Ovary (tissue), 9 donors: ENCODE results near the gene JADE3. TPM values are rescaled to one million over a fixed set of nuclear protein-coding genes. Genes with fewer than 3 reads are reported as not detected.

Experiments
- DNase-seq, 5 donors: peaks; one replicate each; pipeline ENCODE4 v3.0.0-alpha.2; 2019 to 2020
- H3K27ac ChIP-seq, 2 donors: fragments of 200-600 bp; one replicate each; pipeline versions ENCODE4 v1.5.1 to v1.8.0; 2019 to 2022
- H3K27me3 ChIP-seq: fragments of 200-600 bp; one replicate; pipeline ENCODE4 v1.8.0; 2022
- H3K36me3 ChIP-seq: fragments of 200-600 bp; sonication (generic); one replicate; pipeline ENCODE4 v1.5.1; 2019
- H3K4me1 ChIP-seq: one replicate; pipeline ENCODE4 v1.8.1; 2013; ENCODE audit warnings: mild to moderate bottlenecking, moderate library complexity; ENCODE audit not compliant: insufficient read depth
- H3K4me3 ChIP-seq: fragments of 200-600 bp; sonication (generic); one replicate; pipeline ENCODE4 v1.5.1; 2017
- H3K9me3 ChIP-seq, 2 donors: fragments of 200-600 bp in 1 of 2; sonication (generic) in 1 of 2; one replicate each; pipeline versions ENCODE4 v1.5.1 to v1.8.1; 2013 to 2019; ENCODE audit warnings: mild to moderate bottlenecking in 1 of 2, moderate library complexity in 1 of 2
- CTCF ChIP-seq, 3 donors: fragments of 450-650 bp in 2 of 3; fragments of 200-600 bp in 1 of 3; IDR thresholded peaks; one replicate each; pipeline versions ENCODE4 v1.5.1 to v1.8.0; 2016 to 2022; ENCODE audit warnings: antibody characterized with exemption in 3 of 3, mild to moderate bottlenecking in 1 of 3
- EP300 ChIP-seq: sonication (generic); formaldehyde crosslinking; IDR thresholded peaks from one replicate; pipeline ENCODE4 v1.6.1; 2017; ENCODE audit warnings: antibody characterized with exemption
- POLR2A ChIP-seq: fragments of 450-650 bp; IDR thresholded peaks from one replicate; pipeline ENCODE4 v1.6.1; 2017; ENCODE audit warnings: antibody characterized with exemption, mild to moderate bottlenecking, moderate library complexity
- WGBS, 3 donors: extraction: QIAGEN DNeasy Blood & Tissue Kit in 1 of 3; methylation state at CpG; one replicate each; pipeline versions ENCODE4 v1.1.5 to v1.1.7; 2013 to 2017; 5-methylcytosine and 5-hydroxymethylcytosine counted together
- intact Hi-C, 4 donors: fragments of 100-400 bp; cut with DNase I; formaldehyde crosslinking; loops; one replicate each; pipeline versions ENCODE4 v1.11.0 to v1.15.1; 2022 to 2023
- polyA plus RNA-seq, 2 donors: library from polyadenylated mRNA; stranded (reverse); fragments of 200-250 nt in 1 of 2; fragments of 350-450 nt in 1 of 2; fragmentation: Illumina TruSeq in 1 of 2; extraction: RNeasy Lipid Tissue Mini Kit (QIAGEN cat#74804) in 1 of 2; gene quantifications; one replicate each; pipeline ENCODE4 v1.2.3, GENCODE V29; 2013 to 2014
- total RNA-seq, 7 donors: library from RNA; depleted of rRNA in 2 of 7; stranded (reverse); fragments of >200 nt in 2 of 7; fragmentation: NEBNext Ultra II Directional in 3 of 7; extraction: Animal tissue kit (Norgen Biotek cat#: 25700) in 3 of 7; gene quantifications; one replicate each; pipeline versions ENCODE4 v1.1.0 to v1.2.4, GENCODE V29; 2016 to 2023
- donor health status: DM: no; HTN: no; CAD: no; lungs with moderate emphysema.
- donor health status: DM: no; HTN: no; CAD: no.
- donor health status: Bipolar disorder and iron deficiency.
- donor health status: DM: yes; HTN: yes; CAD: no.
- donor health status: DM: no; HTN: no; CAD: no.
- donor health status: DM: yes; HTN: yes; CAD: no.

The JADE3 gene
- total and polyA plus RNA-seq, 9 donors: 5.2 to 27.8 (median 9.7) TPM

DNA sequence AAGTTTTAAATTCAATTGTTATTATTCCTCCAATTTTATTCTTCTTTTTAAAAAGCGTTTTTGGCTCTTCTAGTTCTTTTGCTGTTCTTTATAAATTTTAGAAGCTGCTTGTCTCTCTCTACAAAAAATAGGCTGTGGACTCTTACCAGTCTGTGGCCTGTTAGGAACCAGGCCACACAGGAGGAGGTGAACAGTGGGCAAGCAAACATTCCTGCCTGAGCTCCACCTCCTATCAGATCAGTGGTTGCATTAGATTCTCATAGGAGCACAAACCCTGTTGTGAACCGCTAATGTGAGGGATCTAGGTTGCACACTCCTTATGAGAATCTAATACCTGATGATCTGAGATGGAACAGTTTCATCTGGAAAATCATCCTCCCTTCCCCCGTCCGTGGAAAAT, 23.1 kb downstream of the JADE3 start:
- Histone ChIP-seq H3K4me3 (no peak overlapping the region), H3K27me3 (no peaks in the 10 kb centered on the region), H3K36me3 (no peaks in the 10 kb centered on the region), H3K27ac (no peak overlapping the region), H3K9me3 (no peaks in the 10 kb centered on the region), H3K4me1 (no peaks in the 10 kb centered on the region)
- WGBS, 3 donors: 81 to 85% (median 85%) methylated on average over 4 of the region's 4 CpGs
- intact Hi-C loops: no loop called here
- TF ChIP-seq CTCF (IDR thresholded peaks at IDR 0.05) (no peak), EP300 (no peak), POLR2A (no peak)
- no peak for DNase-seq

DNA sequence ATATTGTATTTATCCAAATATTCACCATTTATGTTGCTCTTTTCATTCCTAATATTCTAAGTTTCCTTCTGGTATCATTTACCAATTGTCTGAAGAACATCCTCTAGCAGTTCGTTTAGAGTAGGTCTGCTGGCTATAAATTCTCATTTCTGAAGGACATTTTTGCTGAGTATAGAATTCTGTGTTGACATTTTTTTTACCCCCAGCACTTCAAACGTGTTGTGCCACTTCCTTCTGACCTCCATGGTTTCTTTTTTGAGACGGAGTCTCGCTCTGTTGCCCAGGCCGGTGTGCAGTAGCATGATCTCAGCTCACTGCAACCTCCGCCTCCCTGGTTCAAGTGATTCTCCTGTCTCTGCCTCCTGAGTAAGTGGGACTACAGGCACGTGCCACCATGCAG, 26.4 kb downstream of the JADE3 start:
- no peak for DNase-seq
- Histone ChIP-seq H3K4me3 (no peak overlapping the region), H3K27me3 (no peaks in the 10 kb centered on the region), H3K27ac (no peak overlapping the region), H3K36me3 (no peaks in the 10 kb centered on the region), H3K9me3 (no peaks in the 10 kb centered on the region), H3K4me1 (no peaks in the 10 kb centered on the region)
- 72 to 79% (median 77%) methylated on average over 7 of the region's 7 CpGs for WGBS, 3 donors
- no peak for TF ChIP-seq POLR2A
- TF ChIP-seq CTCF (IDR thresholded peaks at IDR 0.05): no peak
- TF ChIP-seq EP300: no peak
- intact Hi-C loops: no loop called here

DNA sequence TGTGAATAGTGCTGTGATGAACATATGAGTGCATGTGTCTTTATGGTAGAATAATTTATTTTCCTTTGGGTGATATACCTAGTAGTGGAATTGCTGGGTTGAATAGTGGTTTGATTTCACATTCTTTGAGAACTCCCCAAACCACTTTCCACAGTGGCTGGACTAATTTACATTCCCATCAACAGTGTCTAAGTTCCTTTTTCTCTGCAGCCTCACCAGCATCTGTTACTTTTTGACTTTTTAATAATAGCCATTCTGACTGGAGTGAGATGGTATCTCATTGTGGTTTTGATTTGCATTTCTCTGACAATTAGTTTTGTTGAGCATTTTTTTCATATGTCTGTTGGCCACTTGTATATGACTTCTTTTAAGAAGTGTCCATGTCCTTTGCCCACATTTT, 29.1 kb downstream of the JADE3 start:
- DNase-seq: no peak
- TF ChIP-seq EP300: no peak
- TF ChIP-seq POLR2A: no peak
- TF ChIP-seq CTCF (IDR thresholded peaks at IDR 0.05): no peak
- Histone ChIP-seq H3K27ac (no peak overlapping the region), H3K4me3 (no peak overlapping the region), H3K9me3 (no peaks in the 10 kb centered on the region), H3K4me1 (no peaks in the 10 kb centered on the region), H3K36me3 (no peaks in the 10 kb centered on the region), H3K27me3 (no peaks in the 10 kb centered on the region)
- intact Hi-C loops: no loop called here

- Histone ChIP-seq H3K27me3 (no peaks in the 10 kb centered on the region), H3K27ac (no peak overlapping the region), H3K9me3 (no peaks in the 10 kb centered on the region), H3K36me3 (no peaks in the 10 kb centered on the region), H3K4me3 (no peak overlapping the region), H3K4me1 (no peaks in the 10 kb centered on the region)
- 43 to 48% (median 46%) methylated on average over 5 of the region's 5 CpGs for WGBS, 3 donors
- DNase-seq: no peak
- no peak for TF ChIP-seq POLR2A
- TF ChIP-seq CTCF (IDR thresholded peaks at IDR 0.05): no peak
- TF ChIP-seq EP300: no peak
- intact Hi-C loops: no loop called here
These were observed 40.9 kb downstream of the JADE3 start for GRCh38 chrX:46953137-46953527.

DNA sequence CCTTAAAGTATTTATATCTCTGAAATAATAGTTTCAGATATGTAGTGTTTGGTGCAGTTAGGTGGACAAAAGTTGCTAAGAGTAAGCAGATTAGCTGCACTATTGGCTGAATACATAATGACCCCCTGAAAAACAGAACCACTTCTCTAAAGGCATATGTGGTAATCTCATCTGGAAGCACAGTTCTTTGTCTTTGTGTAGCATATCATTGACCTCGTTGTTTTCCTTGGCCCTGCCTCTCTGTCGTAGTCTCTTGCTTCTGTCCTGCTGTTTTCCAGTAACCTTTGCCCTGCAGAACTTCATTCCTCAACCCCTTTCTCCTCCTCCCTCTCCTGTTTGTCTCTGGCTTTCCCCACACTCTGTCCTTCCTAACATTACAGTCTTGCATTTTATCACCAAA, 41.4 kb downstream of the JADE3 start:
- no peaks in the 10 kb centered on the region for H3K4me1 ChIP-seq
- TF ChIP-seq EP300 (no peak), POLR2A (no peak), CTCF (IDR thresholded peaks at IDR 0.05) (no peak)
- intact Hi-C loops: no loop called here
- no peaks in the 10 kb centered on the region for H3K9me3 ChIP-seq
- 7 to 13% (median 9%) methylated on average over 2 of the region's 2 CpGs for WGBS, 3 donors
- DNase-seq: no peak
- H3K27ac ChIP-seq: no peak overlapping the region
- H3K4me3 ChIP-seq: no peak overlapping the region
- H3K27me3 ChIP-seq: no peaks in the 10 kb centered on the region
- no peaks in the 10 kb centered on the region for H3K36me3 ChIP-seq
